HUDEP-2 (cell line): ENCODE data around the gene AIG1.
"Not testable (repeated sequence)": the region's sequence is repeated elsewhere in the genome, so short reads cannot be mapped to it uniquely, and the experiment has no call there.

Source experiments
- DNase-seq, 76 experiments: peaks; one replicate each; lab custom pipeline; 2025; ENCODE audit not compliant: unreplicated experiment in 76 of 76; lab: John Stamatoyannopoulos, UW

Gene AIG1

GRCh38 chr6:143299253-143300166, 238.8 kb downstream of the AIG1 start:
- DNase-seq: no peak

- DNase-seq: no peak
Observed at GRCh38 chr6:143301188-143301587, 240.5 kb downstream of the AIG1 start.

GRCh38 chr6:143307760-143308159, 247.1 kb downstream of the AIG1 start:
- not testable (repeated sequence) for DNase-seq

GRCh38 chr6:143313163-143313562, 252.5 kb downstream of the AIG1 start:
- DNase-seq: no peak

GRCh38 chr6:143321491-143322086, 260.9 kb downstream of the AIG1 start:
- no peak for DNase-seq

GRCh38 chr6:143322386-143322785, 261.7 kb downstream of the AIG1 start:
- no peak for DNase-seq

GRCh38 chr6:143323729-143324470, 263.2 kb downstream of the AIG1 start:
- DNase-seq: no peak

- DNase-seq: no peak
Observed at GRCh38 chr6:143325379-143326140, 264.9 kb downstream of the AIG1 start.

GRCh38 chr6:143328876-143329275, 268.2 kb downstream of the AIG1 start:
- DNase-seq: peak in 3 of 76 experiments; percentile 4 to 7 (median 7)

- DNase-seq: no peak
Observed at GRCh38 chr6:143329323-143329722, 268.6 kb downstream of the AIG1 start.

- DNase-seq: no peak
Observed at GRCh38 chr6:143331362-143331761, 270.7 kb downstream of the AIG1 start.

GRCh38 chr6:143332153-143332845, 271.6 kb downstream of the AIG1 start:
- DNase-seq: no peak

- DNase-seq: no peak
Observed at GRCh38 chr6:143333081-143333480, 272.4 kb downstream of the AIG1 start.

- no peak for DNase-seq
Observed at GRCh38 chr6:143333749-143334520, 273.2 kb downstream of the AIG1 start.

GRCh38 chr6:143335865-143336264, 275.2 kb downstream of the AIG1 start:
- DNase-seq: no peak

GRCh38 chr6:143336446-143337152, 275.9 kb downstream of the AIG1 start:
- no peak for DNase-seq

- peak in 58 of 76 experiments; percentile 4 to 78 (median 36) for DNase-seq
Observed at GRCh38 chr6:143337201-143337949, 276.7 kb downstream of the AIG1 start.

GRCh38 chr6:143339223-143339622, 278.5 kb downstream of the AIG1 start:
- no peak for DNase-seq
